ENCODE measurements around the gene PARD3.
A peak's percentile ranks its signal among the peaks of the same experiment; 100 is the strongest.
"Not testable (repeated sequence)": the region's sequence is repeated elsewhere in the genome, so short reads cannot be mapped to it uniquely, and the experiment has no call there.

PARD3 gene

GRCh38 chr10:34272316-34272715, 542.8 kb downstream of the PARD3 start:
- H3K4me3 ChIP-seq (ENCODE audit: low read length, poor library complexity, severe bottlenecking): no peak overlapping the region
- no peak overlapping the region for H2AFZ ChIP-seq (ENCODE audit: low read length)
- H3K36me3 ChIP-seq (ENCODE audit: insufficient read depth, low read length): no peaks in the 10 kb centered on the region
- H3K9me3 ChIP-seq (ENCODE audit: insufficient read depth, low read depth, low read length): no peaks in the 10 kb centered on the region
- no peaks in the 10 kb centered on the region for H3K27me3 ChIP-seq (ENCODE audit: insufficient read depth, low read length, poor library complexity, severe bottlenecking)
- no peaks in the 10 kb centered on the region for H3F3A ChIP-seq (ENCODE audit: low read depth)
- H3K79me2 ChIP-seq (ENCODE audit: insufficient read depth, low read length): no peaks in the 10 kb centered on the region
- peaks cover 10% of the 10 kb centered on the region for H3K4me1 ChIP-seq (ENCODE audit: insufficient read depth, low read length, poor library complexity, severe bottlenecking)
- H4K20me1 ChIP-seq (ENCODE audit: insufficient read depth, low read length, poor library complexity, severe bottlenecking): no peaks in the 10 kb centered on the region
- no peaks in the 10 kb centered on the region for H3K9me2 ChIP-seq (replicated peaks; ENCODE audit: low read depth, low read length)
- no peak overlapping the region for H3K9ac ChIP-seq (ENCODE audit: low read depth, low read length, poor library complexity, severe bottlenecking)
- TF ChIP-seq CTCF (conservative IDR thresholded peaks at IDR 0.05; ENCODE audit: low read length): no peak
- no peak for TF ChIP-seq EZH2phosphoT487 (IDR thresholded peaks at IDR 0.05; ENCODE audit: borderline replicate concordance)
- no peak overlapping the region for H3K4me2 ChIP-seq (ENCODE audit: low read depth, low read length, poor library complexity, severe bottlenecking)

- not testable (repeated sequence) for H3F3A ChIP-seq (ENCODE audit: low read depth); H2AFZ ChIP-seq (ENCODE audit: low read length); H3K36me3 ChIP-seq (ENCODE audit: insufficient read depth, low read length); H3K9ac ChIP-seq (ENCODE audit: low read depth, low read length, poor library complexity, severe bottlenecking); H3K79me2 ChIP-seq (ENCODE audit: insufficient read depth, low read length); H3K4me3 ChIP-seq (ENCODE audit: low read length, poor library complexity, severe bottlenecking); H4K20me1 ChIP-seq (ENCODE audit: insufficient read depth, low read length, poor library complexity, severe bottlenecking); H3K4me2 ChIP-seq (ENCODE audit: low read depth, low read length, poor library complexity, severe bottlenecking); H3K4me1 ChIP-seq (ENCODE audit: insufficient read depth, low read length, poor library complexity, severe bottlenecking); H3K27me3 ChIP-seq (ENCODE audit: insufficient read depth, low read length, poor library complexity, severe bottlenecking); H3K9me3 ChIP-seq (ENCODE audit: insufficient read depth, low read depth, low read length); H3K9me2 ChIP-seq (replicated peaks; ENCODE audit: low read depth, low read length)
Observed at GRCh38 chr10:34268410-34268809, 546.7 kb downstream of the PARD3 start.

- peaks cover 11% of the 10 kb centered on the region for H3K4me1 ChIP-seq (ENCODE audit: insufficient read depth, low read length, poor library complexity, severe bottlenecking)
- no peak overlapping the region for H3K4me2 ChIP-seq (ENCODE audit: low read depth, low read length, poor library complexity, severe bottlenecking)
- H3K4me3 ChIP-seq (ENCODE audit: low read length, poor library complexity, severe bottlenecking): no peak overlapping the region
- no peaks in the 10 kb centered on the region for H3K79me2 ChIP-seq (ENCODE audit: insufficient read depth, low read length)
- H3K9me2 ChIP-seq (replicated peaks; ENCODE audit: low read depth, low read length): no peaks in the 10 kb centered on the region
- TF ChIP-seq EZH2phosphoT487 (IDR thresholded peaks at IDR 0.05; ENCODE audit: borderline replicate concordance) (no peak), CTCF (conservative IDR thresholded peaks at IDR 0.05; ENCODE audit: low read length) (peak; percentile 71)
- H3K9ac ChIP-seq (ENCODE audit: low read depth, low read length, poor library complexity, severe bottlenecking): no peak overlapping the region
- no peaks in the 10 kb centered on the region for H3K9me3 ChIP-seq (ENCODE audit: insufficient read depth, low read depth, low read length)
- H3K27me3 ChIP-seq (ENCODE audit: insufficient read depth, low read length, poor library complexity, severe bottlenecking): no peaks in the 10 kb centered on the region
- 0 out of 2 replicates have a peak overlapping the region, but pooled peaks have one; percentile 44 for H2AFZ ChIP-seq (ENCODE audit: low read length)
- H3K36me3 ChIP-seq (ENCODE audit: insufficient read depth, low read length): no peaks in the 10 kb centered on the region
- no peaks in the 10 kb centered on the region for H3F3A ChIP-seq (ENCODE audit: low read depth)
- H4K20me1 ChIP-seq (ENCODE audit: insufficient read depth, low read length, poor library complexity, severe bottlenecking): no peaks in the 10 kb centered on the region
Observed at GRCh38 chr10:34262985-34263384, 552.1 kb downstream of the PARD3 start.

- no peak overlapping the region for H2AFZ ChIP-seq (ENCODE audit: low read length)
- H3K9ac ChIP-seq (ENCODE audit: low read depth, low read length, poor library complexity, severe bottlenecking): no peak overlapping the region
- H3K27me3 ChIP-seq (ENCODE audit: insufficient read depth, low read length, poor library complexity, severe bottlenecking): no peaks in the 10 kb centered on the region
- no peaks in the 10 kb centered on the region for H3K9me3 ChIP-seq (ENCODE audit: insufficient read depth, low read depth, low read length)
- no peaks in the 10 kb centered on the region for H3K36me3 ChIP-seq (ENCODE audit: insufficient read depth, low read length)
- H3K4me1 ChIP-seq (ENCODE audit: insufficient read depth, low read length, poor library complexity, severe bottlenecking): peaks cover 27% of the 10 kb centered on the region
- no peaks in the 10 kb centered on the region for H3K79me2 ChIP-seq (ENCODE audit: insufficient read depth, low read length)
- no peak overlapping the region for H3K4me2 ChIP-seq (ENCODE audit: low read depth, low read length, poor library complexity, severe bottlenecking)
- no peaks in the 10 kb centered on the region for H3F3A ChIP-seq (ENCODE audit: low read depth)
- no peaks in the 10 kb centered on the region for H3K9me2 ChIP-seq (replicated peaks; ENCODE audit: low read depth, low read length)
- H4K20me1 ChIP-seq (ENCODE audit: insufficient read depth, low read length, poor library complexity, severe bottlenecking): no peaks in the 10 kb centered on the region
- TF ChIP-seq EZH2phosphoT487 (IDR thresholded peaks at IDR 0.05; ENCODE audit: borderline replicate concordance) (no peak), CTCF (conservative IDR thresholded peaks at IDR 0.05; ENCODE audit: low read length) (no peak)
- H3K4me3 ChIP-seq (ENCODE audit: low read length, poor library complexity, severe bottlenecking): no peak overlapping the region
Observed at GRCh38 chr10:34260904-34261303, 554.2 kb downstream of the PARD3 start.

Measured in Loucy (cell line).